ENCODE results near the gene SLC19A3. TPM values are rescaled to one million over a fixed set of nuclear protein-coding genes. Genes with fewer than 3 reads are reported as not detected.

SLC19A3 gene
- polyA plus RNA-seq, 1 donor from 2014 or later: 2.9 TPM

DNA sequence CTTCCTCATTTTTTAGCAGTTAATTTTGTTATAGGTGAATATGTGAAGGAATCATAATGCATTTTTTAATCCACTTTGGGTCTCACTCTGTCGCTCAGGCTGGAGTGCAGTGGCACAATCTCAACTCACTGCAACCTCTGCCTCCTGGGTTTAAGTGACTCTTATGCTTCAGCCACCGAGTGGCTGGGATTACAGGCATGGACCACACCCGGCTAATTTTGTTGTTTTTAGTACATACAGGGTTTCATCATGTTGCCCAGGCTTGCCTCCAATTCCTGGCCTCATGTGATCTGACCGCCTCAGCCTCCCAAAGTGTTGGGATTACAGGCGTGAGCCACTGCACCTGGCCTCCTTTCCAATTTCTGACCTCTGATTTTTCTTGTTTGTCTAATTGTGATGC, 33.6 kb downstream of the SLC19A3 start:
- TF ChIP-seq RAD21 (conservative IDR thresholded peaks at IDR 0.05) (no peak), POLR2AphosphoS5 (IDR thresholded peaks at IDR 0.05) (no peak), SMC3 (conservative IDR thresholded peaks at IDR 0.05; ENCODE audit: poor library complexity) (no peak), EP300 (conservative IDR thresholded peaks at IDR 0.05; ENCODE audit: poor library complexity, severe bottlenecking) (no peak), EZH2 (IDR thresholded peaks at IDR 0.05; ENCODE audit: borderline replicate concordance, insufficient read depth, low read length, poor library complexity, severe bottlenecking) (no peak), MXI1 (conservative IDR thresholded peaks at IDR 0.05; ENCODE audit: poor library complexity, severe bottlenecking) (no peak), CTCF (IDR thresholded peaks at IDR 0.05; ENCODE audit: poor library complexity, severe bottlenecking) (no peak), TAF1 (IDR thresholded peaks at IDR 0.05; ENCODE audit: low read depth) (no peak)
- TF ChIP-seq, protein P1, sequence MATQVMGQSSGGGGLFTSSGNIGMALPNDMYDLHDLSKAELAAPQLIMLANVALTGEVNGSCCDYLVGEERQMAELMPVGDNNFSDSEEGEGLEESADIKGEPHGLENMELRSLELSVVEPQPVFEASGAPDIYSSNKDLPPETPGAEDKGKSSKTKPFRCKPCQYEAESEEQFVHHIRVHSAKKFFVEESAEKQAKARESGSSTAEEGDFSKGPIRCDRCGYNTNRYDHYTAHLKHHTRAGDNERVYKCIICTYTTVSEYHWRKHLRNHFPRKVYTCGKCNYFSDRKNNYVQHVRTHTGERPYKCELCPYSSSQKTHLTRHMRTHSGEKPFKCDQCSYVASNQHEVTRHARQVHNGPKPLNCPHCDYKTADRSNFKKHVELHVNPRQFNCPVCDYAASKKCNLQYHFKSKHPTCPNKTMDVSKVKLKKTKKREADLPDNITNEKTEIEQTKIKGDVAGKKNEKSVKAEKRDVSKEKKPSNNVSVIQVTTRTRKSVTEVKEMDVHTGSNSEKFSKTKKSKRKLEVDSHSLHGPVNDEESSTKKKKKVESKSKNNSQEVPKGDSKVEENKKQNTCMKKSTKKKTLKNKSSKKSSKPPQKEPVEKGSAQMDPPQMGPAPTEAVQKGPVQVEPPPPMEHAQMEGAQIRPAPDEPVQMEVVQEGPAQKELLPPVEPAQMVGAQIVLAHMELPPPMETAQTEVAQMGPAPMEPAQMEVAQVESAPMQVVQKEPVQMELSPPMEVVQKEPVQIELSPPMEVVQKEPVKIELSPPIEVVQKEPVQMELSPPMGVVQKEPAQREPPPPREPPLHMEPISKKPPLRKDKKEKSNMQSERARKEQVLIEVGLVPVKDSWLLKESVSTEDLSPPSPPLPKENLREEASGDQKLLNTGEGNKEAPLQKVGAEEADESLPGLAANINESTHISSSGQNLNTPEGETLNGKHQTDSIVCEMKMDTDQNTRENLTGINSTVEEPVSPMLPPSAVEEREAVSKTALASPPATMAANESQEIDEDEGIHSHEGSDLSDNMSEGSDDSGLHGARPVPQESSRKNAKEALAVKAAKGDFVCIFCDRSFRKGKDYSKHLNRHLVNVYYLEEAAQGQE (IDR thresholded peaks at IDR 0.05; ENCODE audit: borderline replicate concordance): no peak
- Histone ChIP-seq H3K9ac (ENCODE audit: low read length) (no peak overlapping the region), H3K9me3 (ENCODE audit: low read length) (no peaks in the 10 kb centered on the region), H3K4me3 (ENCODE audit: low read length) (no peak overlapping the region), H3K27me3 (ENCODE audit: insufficient read depth, low read depth, low read length) (no peaks in the 10 kb centered on the region), H3K79me2 (replicated peaks; ENCODE audit: insufficient read depth, low read length) (no peaks in the 10 kb centered on the region), H3K4me2 (ENCODE audit: low read length) (no peak overlapping the region), H2AFZ (ENCODE audit: low read depth, low read length) (no peak overlapping the region), H4K20me1 (ENCODE audit: insufficient read depth) (no peaks in the 10 kb centered on the region), H3K36me3 (ENCODE audit: insufficient read depth, low read length) (no peaks in the 10 kb centered on the region), H3F3A (ENCODE audit: insufficient read depth, low read length, poor library complexity, severe bottlenecking) (no peaks in the 10 kb centered on the region), H3K27ac (ENCODE audit: low read length) (no peak overlapping the region), H3K9me2 (ENCODE audit: insufficient read depth, low read length) (no peaks in the 10 kb centered on the region)

DNA sequence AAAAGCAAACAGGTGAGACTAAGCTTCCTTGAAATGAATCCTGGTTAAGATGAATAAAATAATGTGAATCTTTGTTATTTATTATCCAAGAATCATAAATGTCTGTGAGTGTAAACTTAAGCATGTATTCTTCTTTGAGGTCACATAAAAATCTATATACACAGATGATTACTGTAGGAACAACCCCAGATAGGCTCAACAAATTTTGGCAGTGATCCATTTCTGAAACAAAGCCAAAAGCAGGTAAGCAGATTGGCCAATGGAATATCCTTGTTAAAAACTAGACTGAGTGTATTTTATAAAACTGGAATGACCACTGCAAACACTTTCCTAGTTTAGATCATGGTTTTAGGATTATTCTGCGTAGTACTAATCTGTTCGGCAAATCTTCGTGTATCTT, 39.9 kb downstream of the SLC19A3 start:
- Histone ChIP-seq H3K9me2 (ENCODE audit: insufficient read depth, low read length) (no peaks in the 10 kb centered on the region), H3K36me3 (ENCODE audit: insufficient read depth, low read length) (no peaks in the 10 kb centered on the region), H4K20me1 (ENCODE audit: insufficient read depth) (no peaks in the 10 kb centered on the region), H3K27me3 (ENCODE audit: insufficient read depth, low read depth, low read length) (no peaks in the 10 kb centered on the region), H3K9me3 (ENCODE audit: low read length) (no peaks in the 10 kb centered on the region), H2AFZ (ENCODE audit: low read depth, low read length) (no peak overlapping the region), H3K27ac (ENCODE audit: low read length) (no peak overlapping the region), H3F3A (ENCODE audit: insufficient read depth, low read length, poor library complexity, severe bottlenecking) (no peaks in the 10 kb centered on the region), H3K79me2 (replicated peaks; ENCODE audit: insufficient read depth, low read length) (no peaks in the 10 kb centered on the region), H3K4me3 (ENCODE audit: low read length) (no peak overlapping the region), H3K9ac (ENCODE audit: low read length) (no peak overlapping the region), H3K4me2 (ENCODE audit: low read length) (no peak overlapping the region)
- TF ChIP-seq CTCF (IDR thresholded peaks at IDR 0.05; ENCODE audit: poor library complexity, severe bottlenecking) (no peak), SMC3 (conservative IDR thresholded peaks at IDR 0.05; ENCODE audit: poor library complexity) (no peak), EZH2 (IDR thresholded peaks at IDR 0.05; ENCODE audit: borderline replicate concordance, insufficient read depth, low read length, poor library complexity, severe bottlenecking) (no peak), EP300 (conservative IDR thresholded peaks at IDR 0.05; ENCODE audit: poor library complexity, severe bottlenecking) (no peak)
- TF ChIP-seq, protein P1 (IDR thresholded peaks at IDR 0.05; ENCODE audit: borderline replicate concordance): no peak

Measured in neural cell (in vitro differentiated cells).